Vagina (tissue), 2 donors: ENCODE data around the gene C10orf120.

Source experiments
- POLR2A ChIP-seq, 2 donors: fragments of 450-650 bp; IDR thresholded peaks; one replicate each; pipeline ENCODE4 v1.6.1; 2017; ENCODE audit warnings: antibody characterized with exemption in 2 of 2, mild to moderate bottlenecking in 2 of 2, moderate library complexity in 2 of 2
- POLR2AphosphoS5 ChIP-seq, 2 donors: sonication (generic); formaldehyde crosslinking; IDR thresholded peaks; one replicate each; pipeline ENCODE4 v1.9.0; 2017; ENCODE audit warnings: antibody characterized with exemption in 2 of 2, mild to moderate bottlenecking in 2 of 2, low read depth in 1 of 2; ENCODE audit not compliant: insufficient read depth in 1 of 2

DNA sequence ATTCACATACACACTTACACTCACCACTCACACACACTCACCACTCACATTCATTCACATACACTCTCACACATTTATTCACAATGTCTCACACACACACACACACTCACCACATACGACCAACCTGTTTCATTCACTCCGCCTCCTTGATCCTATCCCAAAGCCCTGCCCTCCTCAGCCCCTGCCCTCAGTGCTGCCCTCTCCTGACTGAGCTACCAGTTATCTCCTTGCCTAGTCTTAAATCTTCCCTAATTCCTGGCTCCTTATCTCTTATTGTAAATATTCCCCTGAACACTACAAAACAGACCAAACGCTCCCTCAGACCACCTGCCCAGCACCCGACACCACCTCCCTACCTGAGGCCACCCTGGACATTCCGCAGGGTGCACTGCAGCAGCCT is 26.1 kb upstream of the C10orf120 start:
- TF ChIP-seq POLR2AphosphoS5 (IDR thresholded peaks at IDR 0.05; ENCODE audit: insufficient read depth in 1 of 2, low read depth in 1 of 2) (no peak), POLR2A (IDR thresholded peaks at IDR 0.05) (no peak)
